HG02981 (cell line): ENCODE data around the gene ATP2C2.
"Not testable (repeated sequence)": the region's sequence is repeated elsewhere in the genome, so short reads cannot be mapped to it uniquely, and the experiment has no call there.

Experiments
- ATAC-seq: cut with Tn5 transposase; IDR thresholded peaks from one replicate; pipeline ENCODE4 v1.9.1; 2021; ENCODE audit warnings: mild to moderate bottlenecking, moderate library complexity; ENCODE audit not compliant: unreplicated experiment

The ATP2C2 gene

GRCh38 chr16:84340325-84341040 is 27.9 kb upstream of the ATP2C2 start:
- no peak for ATAC-seq

GRCh38 chr16:84341528-84342295 is 26.6 kb upstream of the ATP2C2 start:
- no peak for ATAC-seq

- not testable (repeated sequence) for ATAC-seq
These were observed 24.5 kb upstream of the ATP2C2 start for GRCh38 chr16:84343800-84344199.

- ATAC-seq = no peak
These were observed 23.6 kb upstream of the ATP2C2 start for GRCh38 chr16:84344781-84345180.

GRCh38 chr16:84347161-84347560 is 21.2 kb upstream of the ATP2C2 start:
- ATAC-seq = no peak

GRCh38 chr16:84348386-84348888 is 19.9 kb upstream of the ATP2C2 start:
- ATAC-seq = no peak

- no peak for ATAC-seq
These were observed 18.3 kb upstream of the ATP2C2 start for GRCh38 chr16:84349862-84350684.

GRCh38 chr16:84350685-84351400 is 17.5 kb upstream of the ATP2C2 start:
- ATAC-seq = no peak

GRCh38 chr16:84351630-84352029 is 16.7 kb upstream of the ATP2C2 start:
- no peak for ATAC-seq

- no peak for ATAC-seq
These were observed 14.0 kb upstream of the ATP2C2 start for GRCh38 chr16:84354306-84354705.

- no peak for ATAC-seq
These were observed 13.2 kb upstream of the ATP2C2 start for GRCh38 chr16:84355149-84355548.

- no peak for ATAC-seq
These were observed 12.2 kb upstream of the ATP2C2 start for GRCh38 chr16:84356176-84356575.

GRCh38 chr16:84356591-84357116 is 11.7 kb upstream of the ATP2C2 start:
- no peak for ATAC-seq

GRCh38 chr16:84357191-84357651 is 11.1 kb upstream of the ATP2C2 start:
- ATAC-seq = no peak

GRCh38 chr16:84358601-84359295 is 9.6 kb upstream of the ATP2C2 start:
- no peak for ATAC-seq

GRCh38 chr16:84359326-84359725 is 9.0 kb upstream of the ATP2C2 start:
- ATAC-seq = no peak

GRCh38 chr16:84360170-84360569 is 8.2 kb upstream of the ATP2C2 start:
- no peak for ATAC-seq

- no peak for ATAC-seq
These were observed 7.6 kb upstream of the ATP2C2 start for GRCh38 chr16:84360748-84361147.

- no peak for ATAC-seq
These were observed 6.8 kb upstream of the ATP2C2 start for GRCh38 chr16:84361546-84361945.

- ATAC-seq = no peak
These were observed 5.8 kb upstream of the ATP2C2 start for GRCh38 chr16:84362471-84362941.
